Gastroesophageal sphincter (tissue), 3 donors: ENCODE results near the gene LAMA3.

ENCODE experiments used
- CTCF ChIP-seq, 4 experiments: fragments of 200-600 bp in 2 of 4; fragments of 450-650 bp in 2 of 4; sonication (generic) in 1 of 4; IDR thresholded peaks; one replicate each; pipeline ENCODE4 v1.5.1; 2017 to 2019; ENCODE audit warnings: antibody characterized with exemption in 4 of 4, mild to moderate bottlenecking in 2 of 4, moderate library complexity in 2 of 4
- POLR2AphosphoS5 ChIP-seq: sonication (generic); formaldehyde crosslinking; IDR thresholded peaks from one replicate; pipeline ENCODE4 v1.6.1; 2017; ENCODE audit warnings: antibody characterized with exemption

GRCh38 chr18:23995180-23995579, 305.9 kb downstream of the LAMA3 start:
- TF ChIP-seq CTCF (IDR thresholded peaks at IDR 0.05) (no peak), POLR2AphosphoS5 (no peak)
